HEK293 (cell line): ENCODE measurements around the gene HSPA4.

Source experiments
- ATF2 ChIP-seq: fragments of 450-650 bp; formaldehyde crosslinking; IDR thresholded peaks from 2 replicates; pipeline ENCODE4 v1.5.1; 2016; ENCODE audit warnings: missing biosample characterization, missing genetic modification characterization, low read depth
- GLI2 ChIP-seq: fragments of 450-650 bp; formaldehyde crosslinking; IDR thresholded peaks from 2 replicates; pipeline ENCODE4; 2017; ENCODE audit warnings: missing biosample characterization, missing genetic modification characterization, low read depth, borderline replicate concordance
- GLIS1 ChIP-seq: fragments of 450-650 bp; formaldehyde crosslinking; IDR thresholded peaks from 2 replicates; pipeline ENCODE4 v1.5.1; 2016; ENCODE audit warnings: missing biosample characterization, missing genetic modification characterization
- HIC1 ChIP-seq: fragments of 450-650 bp; formaldehyde crosslinking; IDR thresholded peaks from 2 replicates; pipeline ENCODE4 v1.5.1; 2016; ENCODE audit warnings: missing biosample characterization, missing genetic modification characterization
- PATZ1 ChIP-seq: fragments of 450-650 bp; formaldehyde crosslinking; IDR thresholded peaks from 2 replicates; pipeline ENCODE4 v1.5.1; 2016; ENCODE audit warnings: missing biosample characterization, missing genetic modification characterization
- PRDM2 ChIP-seq: fragments of 450-650 bp; formaldehyde crosslinking; IDR thresholded peaks from 2 replicates; pipeline ENCODE4 v1.5.1; 2016; ENCODE audit warnings: missing biosample characterization, missing genetic modification characterization, borderline replicate concordance
- PRDM4 ChIP-seq: fragments of 450-650 bp; formaldehyde crosslinking; IDR thresholded peaks from 2 replicates; pipeline ENCODE4 v1.5.1; 2017; ENCODE audit warnings: missing biosample characterization, missing genetic modification characterization
- ZBTB17 ChIP-seq: fragments of 450-650 bp; formaldehyde crosslinking; IDR thresholded peaks from 2 replicates; pipeline ENCODE4 v1.5.1; 2016; ENCODE audit warnings: missing biosample characterization, missing genetic modification characterization
- ZBTB7A ChIP-seq: fragments of 450-650 bp; formaldehyde crosslinking; IDR thresholded peaks from 2 replicates; pipeline ENCODE4 v1.5.1; 2016; ENCODE audit warnings: low read depth, missing biosample characterization, missing genetic modification characterization
- ZEB2 ChIP-seq: fragments of 450-650 bp; formaldehyde crosslinking; IDR thresholded peaks from 2 replicates; pipeline ENCODE4 v1.5.1; 2016; ENCODE audit warnings: missing biosample characterization, missing genetic modification characterization
- ZFP69B ChIP-seq: fragments of 450-650 bp; formaldehyde crosslinking; IDR thresholded peaks from 2 replicates; pipeline ENCODE4 v1.5.1; 2016; ENCODE audit warnings: missing biosample characterization, missing genetic modification characterization
- ZNF221 ChIP-seq: fragments of 450-650 bp; formaldehyde crosslinking; IDR thresholded peaks from 2 replicates; pipeline ENCODE4 v1.5.1; 2017; ENCODE audit warnings: missing biosample characterization, missing genetic modification characterization, borderline replicate concordance
- ZNF274 ChIP-seq, 2 experiments: fragments of 200-500 bp in 1 of 2; fragments of 450-650 bp in 1 of 2; sonication (Bioruptor generic) in 1 of 2; formaldehyde crosslinking in 1 of 2; IDR thresholded peaks; 2 replicates each; pipeline versions ENCODE4 v1.5.1 to v1.6.1; 2014 to 2016; ENCODE audit warnings: borderline replicate concordance in 1 of 2, inconsistent platforms in 1 of 2, low read length in 1 of 2, missing biosample characterization in 1 of 2, missing genetic modification characterization in 1 of 2
- ZNF280C ChIP-seq: fragments of 450-650 bp; formaldehyde crosslinking; IDR thresholded peaks from 2 replicates; pipeline ENCODE4 v1.5.1; 2016; ENCODE audit warnings: missing biosample characterization, missing genetic modification characterization
- ZNF416 ChIP-seq: fragments of 450-650 bp; formaldehyde crosslinking; IDR thresholded peaks from 2 replicates; pipeline ENCODE4 v1.5.1; 2016; ENCODE audit warnings: missing biosample characterization, missing genetic modification characterization
- ZNF514 ChIP-seq: fragments of 450-650 bp; formaldehyde crosslinking; IDR thresholded peaks from 2 replicates; pipeline ENCODE4 v1.5.1; 2016; ENCODE audit warnings: missing biosample characterization, missing genetic modification characterization
- ZNF558 ChIP-seq: fragments of 450-650 bp; formaldehyde crosslinking; IDR thresholded peaks from 2 replicates; pipeline ENCODE4 v1.5.1; 2016; ENCODE audit warnings: missing biosample characterization, missing genetic modification characterization
- ZNF677 ChIP-seq: fragments of 450-650 bp; IDR thresholded peaks from 2 replicates; pipeline ENCODE4 v1.5.0; 2018; ENCODE audit warnings: missing biosample characterization, mild to moderate bottlenecking, missing genetic modification characterization, moderate library complexity
- ZNF776 ChIP-seq: fragments of 450-650 bp; formaldehyde crosslinking; IDR thresholded peaks from 2 replicates; pipeline ENCODE4 v1.5.0; 2017; ENCODE audit warnings: missing biosample characterization, missing genetic modification characterization, borderline replicate concordance
- ZNF791 ChIP-seq: fragments of 450-650 bp; formaldehyde crosslinking; IDR thresholded peaks from 2 replicates; pipeline ENCODE4 v1.5.1; 2016; ENCODE audit warnings: missing biosample characterization, missing genetic modification characterization
- ZNF792 ChIP-seq: fragments of 450-650 bp; formaldehyde crosslinking; IDR thresholded peaks from 2 replicates; pipeline ENCODE4 v1.5.1; 2016; ENCODE audit warnings: missing biosample characterization, missing genetic modification characterization
- ZNF843 ChIP-seq: fragments of 450-650 bp; formaldehyde crosslinking; IDR thresholded peaks from 2 replicates; pipeline ENCODE4 v1.5.1; 2016; ENCODE audit warnings: missing biosample characterization, missing genetic modification characterization

Gene HSPA4

GRCh38 chr5:133030343-133031005, 21.3 kb upstream of the HSPA4 start (continued):
- TF ChIP-seq ZNF677 (tag by site-specific recombination), result no peak
- TF ChIP-seq HIC1 (tag by site-specific recombination), result no peak
- no peak for TF ChIP-seq ATF2
- TF ChIP-seq ZNF280C (tag by site-specific recombination), result no peak
- TF ChIP-seq PRDM2 (tag by site-specific recombination), result no peak
- TF ChIP-seq ZNF416 (tag by site-specific recombination), result no peak
- peak; percentile 46; the same call in 1 of the 2 replicates for TF ChIP-seq PRDM4 (tag by site-specific recombination)
- no peak for TF ChIP-seq GLIS1 (tag by site-specific recombination)
- no peak for TF ChIP-seq ZNF791 (tag by site-specific recombination)
- TF ChIP-seq PATZ1 (tag by site-specific recombination), result no peak
- peak; percentile 77; the same call in 1 of the 2 replicates for TF ChIP-seq ZNF843 (tag by site-specific recombination)
- TF ChIP-seq ZNF792, result no peak
- no peak for TF ChIP-seq ZBTB7A (tag by site-specific recombination)
- no peak for TF ChIP-seq ZNF776 (tag by site-specific recombination)
- no peak for TF ChIP-seq ZNF514 (tag by site-specific recombination)
- TF ChIP-seq ZNF558, result no peak
- TF ChIP-seq ZBTB17 (tag by site-specific recombination), result peak; percentile 59
- TF ChIP-seq ZNF274 (IDR thresholded peaks at IDR 0.05; ENCODE audit: low read length), result no peak
- no peak for TF ChIP-seq ZNF274 (tag by site-specific recombination; IDR thresholded peaks at IDR 0.05; ENCODE audit: borderline replicate concordance)
- no peak for TF ChIP-seq ZFP69B
- TF ChIP-seq ZEB2, result peak; percentile 56; the same call in 1 of the 2 replicates
- no peak for TF ChIP-seq GLI2 (tag by site-specific recombination)
- no peak for TF ChIP-seq ZNF221 (tag by site-specific recombination)
